Panc1 (cell line): ENCODE results near the gene PKNOX2. TPM values are rescaled to one million over a fixed set of nuclear protein-coding genes. Genes with fewer than 3 reads are reported as not detected.

Source experiments
- ATAC-seq: fragments of 200-7000 bp; cut with Tn5 transposase; 2 replicates; pipeline ENCODE4 v1.9.1; 2020; ENCODE audit warnings: mild to moderate bottlenecking, moderate library complexity
- BruUV-seq: library from RNA; stranded (reverse); fragments of 400-500 nt; replicated peaks from 2 replicates; lab custom pipeline; 2021; lab: Mats Ljungman, UMichigan
- CTCF ChIA-PET: fragments of 300-600 bp; sonication (Branson Sonifier 250); formaldehyde crosslinking; loops from one replicate; lab custom pipeline; 2022; ENCODE audit warnings: antibody characterized with exemption; lab: Charles Lee
- POLR2A ChIA-PET: fragments of 300-600 bp; sonication (Branson Sonifier 250); formaldehyde crosslinking; loops from one replicate; lab custom pipeline; 2022; ENCODE audit warnings: antibody characterized with exemption; lab: Charles Lee
- DNase-seq: peaks from one replicate; pipeline ENCODE4 v3.0.0-alpha.2; 2010; ENCODE audit warnings: low read depth, low spot score
- H3K27ac ChIP-seq: 2 replicates; pipeline ENCODE4 v1.5.1; 2011; ENCODE audit warnings: mild to moderate bottlenecking, low read length, inconsistent platforms
- H3K27me3 ChIP-seq: fragments of 200-500 bp; sonication (Bioruptor generic); 2 replicates; pipeline ENCODE4 v1.6.0; 2014; ENCODE audit warnings: low read length, inconsistent platforms; ENCODE audit not compliant: control insufficient read depth, insufficient read depth
- H3K36me3 ChIP-seq: fragments of 200-500 bp; sonication (Bioruptor generic); 2 replicates; pipeline ENCODE4 v1.5.1; 2014; ENCODE audit warnings: inconsistent platforms, mild to moderate bottlenecking, low read length, moderate library complexity; ENCODE audit not compliant: control insufficient read depth, insufficient read depth
- H3K4me1 ChIP-seq: 2 replicates; pipeline ENCODE4 v1.5.1; 2011; ENCODE audit warnings: inconsistent platforms, mild to moderate bottlenecking, low read length, moderate library complexity; ENCODE audit not compliant: control insufficient read depth, insufficient read depth
- H3K4me3 ChIP-seq, 2 experiments: 2 replicates each; pipeline ENCODE4 v1.5.1; 2011 to 2012; ENCODE audit warnings: low read depth in 2 of 2, low read length in 2 of 2, mild to moderate bottlenecking in 2 of 2, inconsistent platforms in 1 of 2, moderate library complexity in 1 of 2
- H3K9me3 ChIP-seq: fragments of 200-500 bp; sonication (Bioruptor generic); 2 replicates; pipeline ENCODE4 v1.5.1; 2014; ENCODE audit warnings: low read depth, mild to moderate bottlenecking, inconsistent platforms, low read length, moderate library complexity; ENCODE audit not compliant: control insufficient read depth, insufficient read depth
- POLR2AphosphoS5 ChIP-seq: IDR thresholded peaks from 2 replicates; pipeline ENCODE4 v1.6.1; 2012; ENCODE audit warnings: mild to moderate bottlenecking, low read depth, low read length, moderate library complexity
- REST ChIP-seq, 2 experiments: IDR thresholded peaks; 2 replicates each; pipeline ENCODE4 v1.6.1; 2011 to 2012; ENCODE audit warnings: low read depth in 2 of 2, control low read depth in 1 of 2, low read length in 1 of 2, mild to moderate bottlenecking in 1 of 2, moderate library complexity in 1 of 2; ENCODE audit not compliant: insufficient read depth in 1 of 2
- SIN3A ChIP-seq: IDR thresholded peaks from 2 replicates; pipeline ENCODE4 v1.6.1; 2012; ENCODE audit warnings: low read depth, mild to moderate bottlenecking, low read length, moderate library complexity, borderline replicate concordance; ENCODE audit not compliant: insufficient read depth
- TCF7L2 ChIP-seq: IDR thresholded peaks from 2 replicates; pipeline ENCODE4 v1.6.1; 2011; ENCODE audit warnings: mild to moderate bottlenecking, low read depth, low read length, inconsistent platforms
- in situ Hi-C: cut with HindIII; loops from 2 replicates; pipeline ENCODE4 v1.10.0; 2016; ENCODE audit warnings: low sequenced_read_pairs, low pct_unique_long_range_greater_than_20kb
- intact Hi-C: fragments of 100-400 bp; cut with micrococcal nuclease; formaldehyde crosslinking; loops from one replicate; pipeline ENCODE4 v1.10.0; 2022; ENCODE audit not compliant: unreplicated experiment
- total RNA-seq: library from RNA; stranded (reverse); gene quantifications from one replicate; pipeline ENCODE4 v1.2.1, GENCODE V29; 2021; ENCODE audit not compliant: unreplicated experiment
- TF ChIP-seq, protein P1 (sequence below): fragments of 450-650 bp; IDR thresholded peaks from 2 replicates; pipeline ENCODE4 v1.5.1; 2017; ENCODE audit warnings: mild to moderate bottlenecking

The PKNOX2 gene
- total RNA-seq, 1 experiment from 2014 or later, result not detected

DNA sequence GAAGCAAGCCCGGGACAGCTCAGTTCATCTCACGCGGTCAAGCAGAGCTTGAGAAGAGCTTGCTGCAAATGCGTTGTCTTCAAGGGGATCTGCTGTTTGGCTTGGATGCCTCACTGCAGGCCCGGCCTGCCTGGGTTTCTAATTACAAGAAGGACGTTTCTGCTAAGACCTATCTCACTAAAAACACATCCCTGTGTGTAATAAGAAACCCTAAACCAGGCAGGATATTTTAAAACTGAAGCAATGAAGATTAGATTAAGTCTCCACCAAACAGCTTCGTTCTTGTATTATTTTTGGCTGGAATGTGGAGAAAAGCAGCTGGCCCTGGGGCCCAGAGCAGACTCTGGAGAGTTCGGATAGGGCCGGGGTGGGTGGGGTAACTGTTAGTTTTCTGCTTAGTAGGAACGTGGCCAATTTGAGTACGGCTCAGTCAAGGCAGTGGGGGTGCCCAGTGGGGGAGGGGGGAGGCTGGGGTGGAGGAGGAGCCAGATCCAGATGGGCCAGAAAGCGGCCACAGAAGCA lies 6.0 kb downstream of the PKNOX2 start:
- H3K27me3 ChIP-seq, result peaks cover 12% of the 10 kb centered on the region
- H3K36me3 ChIP-seq, result no peaks in the 10 kb centered on the region
- H3K27ac ChIP-seq, result no peak overlapping the region
- H3K4me3 ChIP-seq, result no peak overlapping the region
- ATAC-seq (no peak), DNase-seq (no peak)
- intact Hi-C loops, result no loop called here
- no peaks in the 10 kb centered on the region for H3K4me1 ChIP-seq
- TF ChIP-seq REST (IDR thresholded peaks at IDR 0.05; ENCODE audit: insufficient read depth in 1 of 2, low read depth in 2 of 2, low read length in 1 of 2) (no peak), SIN3A (no peak)
- no TSS peak for BruUV-seq
- CTCF ChIA-PET, result no interaction called here
- POLR2A ChIA-PET, result interaction anchor here (0.6 kb wide), 1 partner anchor 9 kb away, joined by 4 read pairs; no protein-coding TSS in a partner anchor
- in situ Hi-C loops, result no loop called here
- no peaks in the 10 kb centered on the region for H3K9me3 ChIP-seq

GRCh38 chr11:125171974-125172373 lies 7.4 kb downstream of the PKNOX2 start:
- Histone ChIP-seq H3K4me3 (no peak overlapping the region), H3K36me3 (no peaks in the 10 kb centered on the region), H3K4me1 (no peaks in the 10 kb centered on the region), H3K9me3 (no peaks in the 10 kb centered on the region), H3K27me3 (peaks cover 9% of the 10 kb centered on the region), H3K27ac (no peak overlapping the region)
- ChIA-PET CTCF (no interaction called here), POLR2A (no interaction called here)
- intact Hi-C loops, result no loop called here
- BruUV-seq, result no TSS peak
- no peak for DNase-seq
- in situ Hi-C loops, result no loop called here
- no peak for ATAC-seq
- TF ChIP-seq POLR2AphosphoS5 (no peak), TCF7L2 (no peak), SIN3A (no peak), REST (IDR thresholded peaks at IDR 0.05; ENCODE audit: insufficient read depth in 1 of 2, low read depth in 2 of 2, low read length in 1 of 2) (no peak)
- TF ChIP-seq, protein P1, sequence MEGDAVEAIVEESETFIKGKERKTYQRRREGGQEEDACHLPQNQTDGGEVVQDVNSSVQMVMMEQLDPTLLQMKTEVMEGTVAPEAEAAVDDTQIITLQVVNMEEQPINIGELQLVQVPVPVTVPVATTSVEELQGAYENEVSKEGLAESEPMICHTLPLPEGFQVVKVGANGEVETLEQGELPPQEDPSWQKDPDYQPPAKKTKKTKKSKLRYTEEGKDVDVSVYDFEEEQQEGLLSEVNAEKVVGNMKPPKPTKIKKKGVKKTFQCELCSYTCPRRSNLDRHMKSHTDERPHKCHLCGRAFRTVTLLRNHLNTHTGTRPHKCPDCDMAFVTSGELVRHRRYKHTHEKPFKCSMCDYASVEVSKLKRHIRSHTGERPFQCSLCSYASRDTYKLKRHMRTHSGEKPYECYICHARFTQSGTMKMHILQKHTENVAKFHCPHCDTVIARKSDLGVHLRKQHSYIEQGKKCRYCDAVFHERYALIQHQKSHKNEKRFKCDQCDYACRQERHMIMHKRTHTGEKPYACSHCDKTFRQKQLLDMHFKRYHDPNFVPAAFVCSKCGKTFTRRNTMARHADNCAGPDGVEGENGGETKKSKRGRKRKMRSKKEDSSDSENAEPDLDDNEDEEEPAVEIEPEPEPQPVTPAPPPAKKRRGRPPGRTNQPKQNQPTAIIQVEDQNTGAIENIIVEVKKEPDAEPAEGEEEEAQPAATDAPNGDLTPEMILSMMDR, result no peak
